GM12864 (cell line): ENCODE results near the gene TIMM10B.
"Not testable (repeated sequence)": the region's sequence is repeated elsewhere in the genome, so short reads cannot be mapped to it uniquely, and the experiment has no call there.

Experiments used
- DNase-seq: peaks from one replicate; pipeline ENCODE4 v3.0.0-alpha.2; 2011; ENCODE audit warnings: low read depth
- H3K4me3 ChIP-seq: 2 replicates; pipeline ENCODE4 v1.5.1; 2011; ENCODE audit warnings: mild to moderate bottlenecking, low read depth, low read length, control low read depth
- TF ChIP-seq, protein P1 (sequence below): IDR thresholded peaks from 2 replicates; pipeline ENCODE4 v1.5.1; 2011; ENCODE audit warnings: low read depth, mild to moderate bottlenecking, moderate library complexity, low read length, control low read depth, inconsistent platforms; ENCODE audit errors: missing control alignments

Gene TIMM10B

DNA sequence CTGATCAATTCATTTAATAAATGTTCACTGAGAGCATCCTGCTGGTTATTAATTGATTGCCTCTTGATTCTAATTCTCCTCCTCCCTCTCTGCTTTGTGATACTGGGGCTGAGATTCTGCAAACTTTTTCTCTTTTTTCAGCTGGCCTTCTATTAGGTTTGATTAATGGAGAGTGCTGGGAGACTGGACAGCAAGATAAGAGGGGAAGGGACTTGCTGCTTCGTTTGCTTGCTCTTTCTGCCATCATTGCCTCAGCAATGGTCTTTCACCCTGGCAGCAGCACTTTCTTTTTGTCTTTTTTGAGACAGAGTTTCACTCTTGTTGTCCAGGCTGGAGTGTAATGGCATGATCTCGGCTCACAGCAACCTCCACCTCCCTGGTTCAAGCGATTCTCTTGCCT, 22.9 kb downstream of the TIMM10B start:
- DNase-seq, result no peak
- H3K4me3 ChIP-seq, result no peak overlapping the region
- TF ChIP-seq, protein P1, sequence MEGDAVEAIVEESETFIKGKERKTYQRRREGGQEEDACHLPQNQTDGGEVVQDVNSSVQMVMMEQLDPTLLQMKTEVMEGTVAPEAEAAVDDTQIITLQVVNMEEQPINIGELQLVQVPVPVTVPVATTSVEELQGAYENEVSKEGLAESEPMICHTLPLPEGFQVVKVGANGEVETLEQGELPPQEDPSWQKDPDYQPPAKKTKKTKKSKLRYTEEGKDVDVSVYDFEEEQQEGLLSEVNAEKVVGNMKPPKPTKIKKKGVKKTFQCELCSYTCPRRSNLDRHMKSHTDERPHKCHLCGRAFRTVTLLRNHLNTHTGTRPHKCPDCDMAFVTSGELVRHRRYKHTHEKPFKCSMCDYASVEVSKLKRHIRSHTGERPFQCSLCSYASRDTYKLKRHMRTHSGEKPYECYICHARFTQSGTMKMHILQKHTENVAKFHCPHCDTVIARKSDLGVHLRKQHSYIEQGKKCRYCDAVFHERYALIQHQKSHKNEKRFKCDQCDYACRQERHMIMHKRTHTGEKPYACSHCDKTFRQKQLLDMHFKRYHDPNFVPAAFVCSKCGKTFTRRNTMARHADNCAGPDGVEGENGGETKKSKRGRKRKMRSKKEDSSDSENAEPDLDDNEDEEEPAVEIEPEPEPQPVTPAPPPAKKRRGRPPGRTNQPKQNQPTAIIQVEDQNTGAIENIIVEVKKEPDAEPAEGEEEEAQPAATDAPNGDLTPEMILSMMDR, result no peak

DNA sequence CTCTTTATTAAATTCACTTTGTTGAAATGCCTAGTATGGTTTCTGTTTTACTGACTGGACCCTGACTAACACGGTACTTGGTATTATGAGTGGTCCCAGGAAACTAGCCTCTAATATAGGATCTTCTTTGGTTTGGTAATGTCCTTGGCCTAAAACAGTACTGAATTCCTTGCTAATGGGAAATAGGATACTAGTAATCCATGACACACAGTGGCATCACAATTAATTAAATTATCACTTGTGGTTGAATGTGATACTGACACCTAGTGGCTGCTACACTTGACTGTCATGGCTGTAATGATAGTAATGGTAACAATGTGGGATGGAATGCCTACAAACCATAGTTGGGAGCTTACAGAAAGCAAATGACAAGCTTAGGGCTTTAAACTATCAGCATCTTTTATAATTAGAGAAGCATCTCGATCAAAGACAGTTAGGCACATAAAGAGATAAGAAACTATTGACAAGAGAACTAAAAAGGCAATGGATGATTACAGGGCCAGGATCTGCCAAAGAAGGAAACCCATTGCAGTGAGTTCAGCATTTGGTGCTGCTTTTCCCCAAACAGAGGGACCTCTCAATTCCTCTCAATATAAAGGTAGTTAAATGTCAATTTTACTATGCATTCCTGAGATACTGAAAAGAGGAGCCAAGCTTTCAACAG, 24.4 kb downstream of the TIMM10B start:
- no peak for DNase-seq
- TF ChIP-seq, protein P1, result peak; percentile 59
- H3K4me3 ChIP-seq, result no peak overlapping the region

DNA sequence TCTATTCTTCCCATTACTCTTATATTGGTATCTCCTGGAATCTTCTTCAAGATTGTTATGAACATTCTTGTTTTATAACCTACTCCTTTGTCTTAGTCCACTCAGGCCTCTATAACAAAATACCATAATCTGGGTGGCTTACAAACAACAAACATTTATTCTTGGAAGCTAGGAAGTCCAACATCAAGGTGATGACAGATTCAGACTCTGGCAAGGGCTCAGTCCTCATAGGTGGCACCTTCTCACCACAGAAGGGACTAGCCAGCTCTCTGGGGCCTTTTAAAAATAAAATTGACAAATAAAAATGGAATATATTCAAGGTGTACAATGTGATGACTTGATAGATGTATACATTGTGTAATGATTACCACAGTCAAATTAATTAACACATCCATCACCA, 35.6 kb downstream of the TIMM10B start:
- TF ChIP-seq, protein P1, result no peak
- DNase-seq, result no peak
- H3K4me3 ChIP-seq, result no peak overlapping the region

DNA sequence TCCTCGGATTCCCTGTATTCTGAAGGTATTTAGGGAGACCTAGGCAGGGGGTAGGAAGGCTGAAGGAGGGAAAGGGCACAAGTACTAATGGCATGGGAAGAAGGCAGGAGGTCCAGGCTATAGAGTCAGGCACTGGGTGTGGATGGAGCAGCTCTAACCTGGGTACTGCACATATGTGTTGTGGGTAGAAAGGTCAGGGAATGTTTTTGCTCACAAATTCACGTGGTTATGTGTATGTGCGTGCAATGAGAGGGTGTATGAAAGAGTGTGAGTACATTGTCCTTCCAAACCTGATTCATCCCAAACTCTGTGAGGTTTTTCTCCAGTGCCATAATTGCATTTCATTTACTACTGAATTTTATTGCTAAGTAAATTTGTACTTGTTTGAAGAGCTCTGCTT, 39.0 kb downstream of the TIMM10B start:
- H3K4me3 ChIP-seq, result no peak overlapping the region
- DNase-seq, result no peak
- TF ChIP-seq, protein P1, result no peak

DNA sequence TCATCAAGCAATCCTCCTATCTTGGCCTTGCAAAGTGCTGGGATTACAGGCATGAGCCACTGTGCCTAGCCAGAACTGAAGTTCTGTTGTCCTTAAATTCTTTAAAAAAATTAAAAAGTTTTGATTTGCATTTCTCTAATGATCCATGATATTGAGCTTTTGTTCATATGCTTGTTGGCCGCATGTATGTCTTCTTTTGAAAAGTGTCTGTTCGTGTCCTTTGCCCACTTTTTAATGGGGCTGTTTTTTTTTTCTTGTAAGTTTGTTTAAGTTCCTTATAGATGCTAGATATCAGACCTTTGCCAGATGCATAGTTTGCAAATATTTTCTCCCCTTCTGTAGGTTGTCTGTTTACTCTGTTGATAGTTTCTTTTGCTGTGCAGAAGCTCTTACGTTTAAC, 40.6 kb downstream of the TIMM10B start:
- H3K4me3 ChIP-seq, DNase-seq: not testable (repeated sequence)

DNA sequence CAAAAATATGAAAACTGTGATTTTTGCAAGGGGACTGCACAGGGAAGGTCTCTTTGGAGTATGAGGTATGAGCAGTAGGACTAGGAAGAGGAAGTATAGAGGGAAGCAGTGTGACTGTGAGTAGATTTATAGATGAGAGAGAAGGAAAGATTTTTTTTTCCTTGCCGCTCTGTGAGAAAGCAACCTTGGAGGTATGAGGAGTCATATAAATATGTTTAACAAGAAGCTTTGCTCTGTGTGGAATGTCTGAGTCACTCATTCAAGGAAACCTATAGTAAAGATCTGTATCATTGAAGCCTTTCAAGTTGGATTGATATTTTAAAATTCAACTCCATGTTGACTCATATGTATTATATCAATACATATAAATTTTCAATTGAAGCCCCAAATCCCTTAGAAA, 42.0 kb downstream of the TIMM10B start:
- H3K4me3 ChIP-seq, result no peak overlapping the region
- DNase-seq, result no peak

DNA sequence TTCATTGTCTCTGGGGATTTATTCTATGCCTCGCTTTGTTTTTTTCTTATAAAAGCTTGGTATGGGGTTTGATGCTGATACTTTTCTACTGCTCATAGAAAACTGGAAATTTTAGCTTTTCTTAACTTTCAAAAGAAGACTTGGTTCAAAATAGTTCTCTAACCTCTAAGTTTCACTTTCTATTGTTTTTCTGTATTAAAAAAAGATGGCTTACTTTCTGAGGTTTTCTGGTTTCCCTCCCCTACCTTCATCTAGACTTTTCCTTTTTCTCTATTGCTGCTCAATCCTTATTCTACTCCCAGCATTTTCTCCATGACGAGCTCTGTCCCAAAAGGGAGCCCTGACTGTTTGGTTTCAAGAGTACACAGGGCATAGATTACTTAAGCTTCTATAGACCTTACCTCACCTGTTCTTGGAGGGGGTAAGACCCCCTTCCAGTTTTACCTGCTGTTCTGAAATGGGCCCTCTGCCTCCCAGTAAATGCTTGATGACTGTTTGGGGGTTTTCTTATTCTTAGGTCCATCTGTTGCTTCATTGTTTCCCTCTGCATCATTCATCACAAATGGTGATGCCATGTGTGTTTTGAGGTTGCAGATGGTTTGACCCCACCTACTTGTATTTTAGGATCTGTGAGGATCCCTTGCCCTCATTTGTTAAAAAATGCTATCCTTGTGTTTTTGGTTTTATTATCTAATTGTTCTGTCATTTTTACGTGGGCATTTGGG, 45.3 kb downstream of the TIMM10B start:
- DNase-seq, result no peak
- TF ChIP-seq, protein P1, result no peak
- no peak overlapping the region for H3K4me3 ChIP-seq

More for the DNA sequence above, 42.0 kb downstream of the TIMM10B start:
- TF ChIP-seq, protein P1, result no peak
